ENCODE measurements around the gene STK24.
"Not testable (repeated sequence)": the region's sequence is repeated elsewhere in the genome, so short reads cannot be mapped to it uniquely, and the experiment has no call there.

The STK24 gene

DNA sequence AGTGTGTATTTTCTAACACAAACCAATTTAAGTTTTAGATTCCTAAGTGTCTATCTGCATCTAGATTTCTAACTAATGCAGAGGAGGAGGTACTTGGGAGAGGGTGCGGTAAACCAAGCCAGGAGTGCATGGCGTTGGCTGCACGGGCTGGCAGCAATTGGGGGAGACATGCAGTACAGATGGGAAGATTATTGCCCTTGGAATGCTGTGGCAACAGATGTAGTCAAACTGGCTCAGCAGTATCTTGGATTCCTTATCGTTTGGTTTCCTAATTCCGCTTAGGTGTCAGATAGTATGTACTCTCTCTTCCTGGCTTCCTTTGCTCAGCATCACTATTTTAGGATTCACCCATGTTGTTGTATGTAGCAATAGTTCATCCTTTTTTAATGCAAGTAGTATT, 29.4 kb upstream of the STK24 start:
- no peak overlapping the region for H3K27ac ChIP-seq
- TF ChIP-seq, protein P1, sequence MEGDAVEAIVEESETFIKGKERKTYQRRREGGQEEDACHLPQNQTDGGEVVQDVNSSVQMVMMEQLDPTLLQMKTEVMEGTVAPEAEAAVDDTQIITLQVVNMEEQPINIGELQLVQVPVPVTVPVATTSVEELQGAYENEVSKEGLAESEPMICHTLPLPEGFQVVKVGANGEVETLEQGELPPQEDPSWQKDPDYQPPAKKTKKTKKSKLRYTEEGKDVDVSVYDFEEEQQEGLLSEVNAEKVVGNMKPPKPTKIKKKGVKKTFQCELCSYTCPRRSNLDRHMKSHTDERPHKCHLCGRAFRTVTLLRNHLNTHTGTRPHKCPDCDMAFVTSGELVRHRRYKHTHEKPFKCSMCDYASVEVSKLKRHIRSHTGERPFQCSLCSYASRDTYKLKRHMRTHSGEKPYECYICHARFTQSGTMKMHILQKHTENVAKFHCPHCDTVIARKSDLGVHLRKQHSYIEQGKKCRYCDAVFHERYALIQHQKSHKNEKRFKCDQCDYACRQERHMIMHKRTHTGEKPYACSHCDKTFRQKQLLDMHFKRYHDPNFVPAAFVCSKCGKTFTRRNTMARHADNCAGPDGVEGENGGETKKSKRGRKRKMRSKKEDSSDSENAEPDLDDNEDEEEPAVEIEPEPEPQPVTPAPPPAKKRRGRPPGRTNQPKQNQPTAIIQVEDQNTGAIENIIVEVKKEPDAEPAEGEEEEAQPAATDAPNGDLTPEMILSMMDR (conservative IDR thresholded peaks at IDR 0.05): no peak

DNA sequence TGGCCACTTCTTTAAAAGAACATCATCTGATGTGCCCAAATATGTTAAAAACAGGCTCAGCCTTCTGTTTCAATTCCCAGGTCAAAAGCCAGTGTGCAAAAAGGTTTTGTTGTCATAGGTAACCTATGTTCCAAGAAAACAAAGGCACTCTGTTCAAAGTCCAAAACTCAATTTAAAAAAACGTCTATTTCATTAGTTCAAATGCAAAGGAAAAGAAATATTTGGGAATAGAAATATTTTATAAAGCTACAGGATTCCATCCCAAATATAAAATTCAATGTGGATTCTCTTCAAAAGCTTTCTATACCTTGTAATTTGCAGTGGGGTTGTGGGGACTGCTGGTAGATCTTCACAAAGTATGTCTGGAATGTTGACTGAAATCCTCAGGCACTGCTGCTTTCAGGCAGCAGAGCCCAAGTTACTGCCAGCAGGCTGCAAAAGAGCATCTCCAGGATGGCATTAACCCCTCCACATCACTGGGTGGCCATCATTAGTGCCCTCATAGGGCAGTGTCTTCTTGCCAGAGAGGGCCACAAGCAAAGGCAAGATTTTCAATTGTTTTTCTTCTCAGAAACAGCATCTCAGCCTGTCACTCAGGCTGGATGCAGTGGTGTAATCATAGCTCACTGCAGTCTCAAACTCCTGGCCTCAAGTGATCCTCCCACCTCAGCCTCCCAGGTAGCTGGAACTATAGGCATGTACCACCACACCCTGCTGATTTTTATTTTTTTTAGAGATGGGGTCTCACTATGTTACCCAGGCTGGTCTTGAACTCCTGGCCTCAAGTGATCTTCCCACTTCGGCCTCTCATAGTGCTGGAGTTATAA, 22.8 kb upstream of the STK24 start:
- TF ChIP-seq, protein P1 (conservative IDR thresholded peaks at IDR 0.05): no peak
- H3K27ac ChIP-seq: no peak overlapping the region

DNA sequence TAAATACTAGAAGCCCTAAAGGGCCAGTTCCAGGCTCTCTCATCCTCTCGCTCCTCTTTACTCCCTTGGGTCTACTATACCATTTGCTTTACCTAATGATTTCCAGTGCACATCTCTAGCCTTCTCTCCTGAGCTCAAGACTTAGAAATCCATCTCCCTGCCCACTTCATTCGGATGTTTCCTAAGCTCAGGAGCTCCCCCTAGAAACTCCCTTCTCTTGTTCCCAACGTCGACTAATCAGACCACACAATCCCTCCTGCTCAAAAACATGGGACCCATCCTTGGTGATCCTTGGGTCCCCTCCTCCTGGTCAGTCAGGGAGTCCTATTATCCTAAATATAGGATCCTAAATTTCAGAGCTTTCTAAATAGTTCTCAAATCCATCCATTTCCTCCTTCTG, 21.1 kb upstream of the STK24 start:
- TF ChIP-seq, protein P1 (conservative IDR thresholded peaks at IDR 0.05): no peak
- no peak overlapping the region for H3K27ac ChIP-seq

DNA sequence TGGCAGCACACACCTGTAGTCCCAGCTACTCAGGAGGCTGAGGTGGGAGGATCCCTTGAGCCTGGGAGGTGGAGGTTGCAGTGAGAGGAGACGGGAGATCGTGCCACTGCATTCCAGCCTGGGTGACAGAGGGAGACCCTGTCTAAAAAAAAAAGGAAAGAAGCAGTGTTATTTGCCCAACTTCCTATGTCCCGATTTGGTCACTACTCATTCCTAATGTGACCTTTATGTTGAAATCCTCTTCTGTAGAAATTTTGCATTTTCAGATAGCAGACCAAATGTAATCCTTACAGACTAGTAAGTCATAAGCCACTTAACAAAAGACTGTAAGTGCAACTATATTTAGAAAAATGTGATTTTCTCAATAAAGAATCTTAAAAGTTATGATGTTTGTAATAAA, 18.2 kb upstream of the STK24 start:
- TF ChIP-seq, protein P1 (conservative IDR thresholded peaks at IDR 0.05): no peak
- no peak overlapping the region for H3K27ac ChIP-seq

DNA sequence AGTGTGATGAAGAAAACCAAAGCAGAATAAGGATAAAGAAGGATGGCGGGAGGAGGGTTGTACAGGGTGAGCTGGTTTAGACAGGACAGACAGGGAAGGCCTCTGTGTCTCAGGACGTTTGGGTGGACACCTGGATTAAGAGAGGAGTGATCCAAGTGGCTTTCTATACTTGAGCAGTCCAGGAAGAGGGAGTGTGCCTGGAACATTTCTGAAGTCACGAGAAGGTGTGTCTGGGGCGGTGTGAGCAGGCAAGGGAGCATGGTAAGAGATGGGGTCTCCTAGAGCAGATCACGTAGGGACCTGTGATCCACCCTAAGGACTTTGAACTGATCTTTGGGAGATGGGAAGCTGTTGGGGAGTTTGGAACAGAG, 15.4 kb upstream of the STK24 start:
- H3K27ac ChIP-seq: no peak overlapping the region

DNA sequence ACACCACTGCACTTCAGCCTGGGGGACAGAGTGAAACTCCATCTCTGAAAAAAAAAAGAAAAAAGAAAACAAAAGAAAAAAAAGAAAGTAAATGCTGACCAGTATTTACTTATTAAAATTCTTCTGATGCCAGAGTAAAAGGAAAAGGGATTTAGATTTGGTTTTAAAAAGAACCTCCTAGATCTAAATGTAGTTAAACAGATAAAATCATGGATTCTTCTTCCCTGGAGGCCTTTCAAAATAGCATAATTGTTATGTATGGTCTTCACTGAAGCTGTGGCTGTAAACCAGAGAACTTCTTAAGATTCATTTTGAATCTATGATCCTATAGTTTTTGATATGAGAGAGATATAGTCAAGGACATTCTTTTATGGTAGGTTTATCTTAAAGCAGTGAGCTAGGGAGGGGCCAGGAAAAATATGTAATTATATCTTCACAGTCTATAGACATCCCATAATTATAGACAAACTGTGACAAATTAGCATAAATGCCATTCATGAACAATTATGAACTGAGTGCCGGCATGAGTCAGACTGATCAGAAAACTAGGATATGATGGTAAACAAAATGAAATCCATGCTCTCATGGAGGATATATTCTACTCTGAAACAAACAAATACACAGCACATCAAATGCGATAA, 14.9 kb upstream of the STK24 start:
- TF ChIP-seq, protein P1 (conservative IDR thresholded peaks at IDR 0.05): no peak
- H3K27ac ChIP-seq: no peak overlapping the region

More for the DNA sequence above, 15.4 kb upstream of the STK24 start:
- TF ChIP-seq, protein P1 (conservative IDR thresholded peaks at IDR 0.05): no peak

DNA sequence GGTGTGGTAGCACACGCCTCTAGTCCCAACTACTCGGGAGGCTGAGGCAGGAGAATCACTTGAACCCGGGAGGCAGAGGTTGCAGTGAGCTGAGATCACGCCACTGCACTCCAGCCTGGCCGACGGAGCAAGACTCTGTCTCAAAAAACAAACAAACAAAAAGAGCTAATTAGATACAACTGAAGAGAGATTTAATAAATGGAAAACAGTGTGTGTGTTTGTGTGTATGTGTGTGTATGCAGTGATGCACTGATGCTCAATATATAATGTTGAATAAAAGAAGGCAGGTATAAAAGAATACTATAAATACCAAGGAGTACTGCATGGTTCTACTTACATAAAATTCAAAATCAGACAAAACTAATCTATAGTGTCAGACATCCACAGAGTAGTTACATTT, 13.6 kb upstream of the STK24 start:
- H3K27ac ChIP-seq: not testable (repeated sequence)

DNA sequence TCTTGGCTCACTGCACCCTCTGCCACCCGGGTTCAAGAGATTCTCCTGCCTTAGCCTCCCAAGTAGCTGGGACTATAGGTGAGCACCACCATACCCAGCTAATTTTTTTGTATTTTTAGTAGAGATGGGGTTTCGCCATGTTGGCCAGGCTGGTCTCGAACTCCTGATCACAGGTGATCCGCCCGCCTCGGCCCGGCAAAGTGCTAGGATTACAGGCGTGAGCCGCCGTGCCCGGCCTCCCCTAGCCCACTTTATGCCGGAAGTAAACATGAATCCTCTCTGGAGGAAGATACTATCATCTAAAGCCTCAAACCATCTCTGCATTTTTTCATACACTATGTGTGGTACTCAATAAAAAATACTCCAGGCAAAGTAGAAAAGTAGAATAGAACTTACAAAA, 12.6 kb upstream of the STK24 start:
- H3K27ac ChIP-seq: not testable (repeated sequence)

Data from VCaP (cell line).